Mesodermal cell (in vitro differentiated cells): Measurements from ENCODE around the gene IGFALS.

Experiments used
- H3K27ac ChIP-seq: 2 replicates; pipeline ENCODE4 v1.7.0; 2013; ENCODE audit warnings: mild to moderate bottlenecking, low read depth, low read length, moderate library complexity; ENCODE audit not compliant: severe bottlenecking
- H3K36me3 ChIP-seq: 2 replicates; pipeline ENCODE4 v1.7.1; 2013; ENCODE audit warnings: mild to moderate bottlenecking, low read length, moderate library complexity; ENCODE audit not compliant: control insufficient read depth, insufficient read depth
- H3K4me1 ChIP-seq: one replicate; pipeline ENCODE4 v1.7.1; 2013; ENCODE audit warnings: mild to moderate bottlenecking, low read length; ENCODE audit not compliant: insufficient read depth, control insufficient read depth, poor library complexity, severe bottlenecking
- H3K4me3 ChIP-seq: 2 replicates; pipeline ENCODE4 v1.7.0; 2013; ENCODE audit warnings: low read length, control low read depth, mild to moderate bottlenecking; ENCODE audit not compliant: insufficient read depth, poor library complexity, severe bottlenecking; ENCODE audit errors: extremely low read depth
- H3K9me3 ChIP-seq: 2 replicates; pipeline ENCODE4 v1.7.1; 2013; ENCODE audit warnings: mild to moderate bottlenecking, low read length, moderate library complexity; ENCODE audit not compliant: control insufficient read depth
- WGBS, 2 experiments: methylation state at CpG; one replicate each; pipeline ENCODE4 v1.1.5; 2013; ENCODE audit warnings: missing lambda C conversion rate in 2 of 2; ENCODE audit not compliant: insufficient coverage in 2 of 2; 5-methylcytosine and 5-hydroxymethylcytosine counted together

Gene IGFALS

GRCh38 chr16:1774448-1774780 lies 19.1 kb downstream of the IGFALS start:
- H3K9me3 ChIP-seq, result no peaks in the 10 kb centered on the region
- peak overlapping the region; percentile 88 for H3K4me3 ChIP-seq
- WGBS, 2 experiments, result 94 to 100% methylated on average over 5 to 7 of the region's 7 CpGs
- H3K27ac ChIP-seq, result no peak overlapping the region
- H3K4me1 ChIP-seq, result peaks cover 8% of the 10 kb centered on the region
- peaks cover 42% of the 10 kb centered on the region for H3K36me3 ChIP-seq

DNA sequence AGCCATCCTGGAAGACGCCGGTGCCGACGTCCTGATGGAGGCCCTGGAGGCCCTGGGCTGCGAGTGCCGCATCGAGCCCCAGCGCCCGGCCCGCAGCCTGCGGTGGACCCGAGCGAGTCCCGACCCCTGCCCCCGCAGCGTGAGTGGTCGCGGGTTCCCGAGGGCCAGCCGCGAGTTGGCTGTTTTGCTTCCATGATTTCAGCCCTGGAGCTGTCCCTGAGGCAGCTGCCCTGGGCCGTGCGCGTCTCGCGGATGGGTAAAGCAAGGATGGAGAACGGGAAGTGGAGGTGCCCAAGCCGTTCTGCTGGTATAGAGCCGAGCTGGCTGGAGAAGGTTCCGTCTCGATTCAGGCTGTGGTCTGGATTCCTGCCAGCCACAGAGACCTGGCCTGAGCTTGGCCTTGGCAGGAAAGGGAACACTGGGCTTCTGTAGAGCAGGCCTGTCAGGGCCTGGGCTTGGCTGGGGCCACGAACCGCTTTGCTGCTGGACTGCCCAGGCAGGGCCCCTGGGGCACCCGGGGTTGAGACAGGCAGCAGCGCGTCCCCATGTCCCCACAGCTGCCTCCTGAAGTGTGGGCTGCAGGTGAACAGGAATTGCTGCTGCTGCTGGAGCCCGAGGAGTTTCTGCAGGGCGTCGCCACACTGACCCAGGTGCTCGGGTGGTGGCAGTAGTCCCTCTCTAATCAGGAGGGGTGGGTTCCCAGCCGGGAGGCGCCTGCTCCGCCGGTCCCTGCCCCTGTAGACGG lies 19.6 kb downstream of the IGFALS start:
- Histone ChIP-seq H3K9me3 (no peaks in the 10 kb centered on the region), H3K36me3 (peaks cover 42% of the 10 kb centered on the region), H3K4me1 (peaks cover 8% of the 10 kb centered on the region), H3K27ac (peak overlapping the region; percentile 87), H3K4me3 (peak overlapping the region; percentile 88)
- 26 to 34% methylated on average over 40 to 44 of the region's 45 CpGs for WGBS, 2 experiments

- H3K27ac ChIP-seq, result peak within 1 kb of the TSS; percentile 87
- peaks cover 39% of the 10 kb centered on the region for H3K36me3 ChIP-seq
- WGBS, 2 experiments, result 1% methylated on average over 101 to 102 of the region's 108 CpGs
- H3K4me3 ChIP-seq, result peak within 1 kb of the TSS; percentile 88
- H3K9me3 ChIP-seq, result no peaks in the 10 kb centered on the region
- peaks cover 8% of the 10 kb centered on the region for H3K4me1 ChIP-seq
Observed at GRCh38 chr16:1772908-1773702, 20.4 kb downstream of the IGFALS start, which contains the start of gene MRPS34. MRPS34 (minus strand) TSS chr16:1773134; CDS start chr16:1773119, 15 bp downstream.

- Histone ChIP-seq H3K4me1 (peaks cover 8% of the 10 kb centered on the region), H3K9me3 (no peaks in the 10 kb centered on the region), H3K27ac (peak within 1 kb of the TSS; percentile 87), H3K36me3 (peaks cover 38% of the 10 kb centered on the region), H3K4me3 (peak within 1 kb of the TSS; percentile 88)
- 1% methylated on average over 34 to 49 of the region's 53 CpGs for WGBS, 2 experiments
Observed at GRCh38 chr16:1772362-1772907, 21.1 kb downstream of the IGFALS start, which contains the start of gene EME2. EME2 (plus strand) TSS chr16:1772810; CDS start chr16:1773228, 418 bp downstream.

- 7 to 8% methylated on average over 19 to 21 of the region's 22 CpGs for WGBS, 2 experiments
Observed at GRCh38 chr16:1771864-1772361, 21.6 kb downstream of the IGFALS start.

GRCh38 chr16:1771188-1771863 lies 22.2 kb downstream of the IGFALS start, which contains the start of gene NME3:
NME3 (minus strand) TSS chr16:1771543; CDS start chr16:1771534, 9 bp downstream.
- Histone ChIP-seq H3K27ac (peak within 1 kb of the TSS; percentile 10), H3K4me1 (peaks cover 8% of the 10 kb centered on the region), H3K36me3 (peaks cover 37% of the 10 kb centered on the region), H3K9me3 (no peaks in the 10 kb centered on the region), H3K4me3 (peak within 1 kb of the TSS; percentile 88)
- 1% methylated on average over 47 to 50 of the region's 79 CpGs for WGBS, 2 experiments

More at GRCh38 chr16:1771864-1772361, 21.6 kb downstream of the IGFALS start:
- Histone ChIP-seq H3K4me3 (peak overlapping the region; percentile 88), H3K36me3 (peaks cover 39% of the 10 kb centered on the region), H3K4me1 (peaks cover 8% of the 10 kb centered on the region), H3K27ac (peak overlapping the region; percentile 10), H3K9me3 (no peaks in the 10 kb centered on the region)

DNA sequence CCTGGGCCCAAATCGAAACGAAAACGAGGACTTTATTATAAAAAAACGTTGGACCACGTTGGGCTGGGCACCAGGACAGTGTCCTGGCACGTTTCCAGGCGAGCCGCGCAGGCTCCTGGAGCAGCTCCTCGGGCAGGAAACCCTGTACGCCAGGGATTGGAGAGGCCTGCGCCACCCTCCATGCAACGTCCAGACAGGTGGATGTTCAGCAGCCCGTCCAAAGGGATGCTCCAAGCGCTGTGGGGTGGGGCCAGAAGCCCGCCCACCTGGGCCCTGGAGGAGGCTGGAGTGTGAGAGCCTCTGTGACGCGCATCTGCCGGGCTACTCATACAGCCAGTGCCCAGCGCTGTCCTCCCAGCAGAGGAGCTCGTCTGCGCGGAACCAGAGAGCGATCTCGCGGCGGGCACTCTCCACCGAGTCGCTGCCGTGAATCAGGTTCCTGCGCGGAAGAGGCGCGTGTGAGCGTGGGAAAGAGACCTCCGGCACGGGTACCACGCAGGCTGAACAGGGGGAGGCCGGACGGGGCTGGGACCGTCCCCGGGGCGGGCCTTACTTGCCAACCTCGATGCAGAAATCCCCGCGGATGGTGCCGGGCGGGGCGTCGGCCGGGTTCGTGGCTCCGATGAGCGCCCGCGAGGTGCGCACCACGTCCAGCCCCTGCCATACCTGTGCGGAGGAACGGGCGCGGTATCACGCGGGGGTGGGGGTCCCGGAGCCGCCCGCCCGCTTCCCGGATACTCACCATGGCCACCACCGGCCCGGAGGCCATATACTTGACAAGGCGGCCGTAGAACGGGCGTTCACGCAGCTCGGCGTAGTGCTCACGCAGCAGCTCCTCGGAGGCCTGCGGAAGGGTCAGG lies 22.9 kb downstream of the IGFALS start:
- no peaks in the 10 kb centered on the region for H3K9me3 ChIP-seq
- peaks cover 8% of the 10 kb centered on the region for H3K4me1 ChIP-seq
- H3K36me3 ChIP-seq, result peaks cover 37% of the 10 kb centered on the region
- no peak overlapping the region for H3K27ac ChIP-seq
- H3K4me3 ChIP-seq, result peak overlapping the region; percentile 88
- 30 to 31% methylated on average over 78 of the region's 81 CpGs for WGBS, 2 experiments

GRCh38 chr16:1769402-1770300 lies 23.9 kb downstream of the IGFALS start:
- WGBS, 2 experiments, result 95 to 96% methylated on average over 18 of the region's 27 CpGs
- Histone ChIP-seq H3K4me3 (no peak overlapping the region), H3K4me1 (peaks cover 7% of the 10 kb centered on the region), H3K36me3 (peaks cover 41% of the 10 kb centered on the region), H3K27ac (no peak overlapping the region), H3K9me3 (no peaks in the 10 kb centered on the region)
